HG03565 (cell line): ENCODE results near the gene PRKAG2.

Experiments used
- ATAC-seq: cut with Tn5 transposase; IDR thresholded peaks from one replicate; pipeline ENCODE4 v1.9.1; 2021; ENCODE audit warnings: mild to moderate bottlenecking, moderate library complexity; ENCODE audit not compliant: unreplicated experiment

The PRKAG2 gene

DNA sequence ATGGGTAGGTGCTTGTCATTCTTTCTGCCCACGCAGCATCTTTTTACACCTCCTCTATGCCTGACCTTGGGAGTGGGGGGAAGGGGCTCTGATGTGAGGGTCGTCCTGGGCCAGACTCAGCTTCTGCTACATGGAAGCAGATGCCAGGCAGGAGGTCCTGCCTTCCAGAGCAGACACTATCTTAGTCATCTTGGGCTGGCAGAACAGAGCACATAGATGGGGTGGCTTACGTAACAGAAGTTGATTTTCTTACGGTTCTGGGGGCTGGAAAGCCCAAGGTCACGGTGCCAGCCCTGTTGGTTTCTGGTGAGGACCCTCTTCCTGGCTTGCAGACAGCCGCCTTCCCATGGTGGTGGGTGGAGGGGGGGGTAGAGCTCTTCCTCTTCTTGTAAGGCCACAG, 159.0 kb downstream of the PRKAG2 start:
- no peak for ATAC-seq

GRCh38 chr7:151717415-151717814, 159.5 kb downstream of the PRKAG2 start:
- no peak for ATAC-seq

DNA sequence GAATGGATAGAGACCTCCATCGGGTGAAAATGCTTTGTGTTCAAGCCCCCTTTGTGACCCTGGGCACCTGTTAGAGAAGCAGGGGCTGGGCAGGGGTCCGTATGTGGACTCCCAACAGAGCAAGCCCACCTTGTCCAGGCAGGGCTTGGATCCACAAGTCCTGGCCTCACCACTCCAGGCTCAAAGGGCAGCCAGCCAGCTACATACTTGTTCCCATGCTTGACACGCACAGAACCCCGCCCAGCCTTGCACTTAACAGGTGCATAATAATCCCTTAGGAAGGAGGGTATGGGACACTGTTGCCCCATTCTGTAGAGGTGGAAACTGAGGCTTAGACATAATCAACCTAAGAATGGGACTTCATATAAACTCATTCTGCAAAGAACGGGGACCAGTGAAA, 160.6 kb downstream of the PRKAG2 start:
- ATAC-seq, result no peak

GRCh38 chr7:151715666-151716315, 161.1 kb downstream of the PRKAG2 start:
- no peak for ATAC-seq

DNA sequence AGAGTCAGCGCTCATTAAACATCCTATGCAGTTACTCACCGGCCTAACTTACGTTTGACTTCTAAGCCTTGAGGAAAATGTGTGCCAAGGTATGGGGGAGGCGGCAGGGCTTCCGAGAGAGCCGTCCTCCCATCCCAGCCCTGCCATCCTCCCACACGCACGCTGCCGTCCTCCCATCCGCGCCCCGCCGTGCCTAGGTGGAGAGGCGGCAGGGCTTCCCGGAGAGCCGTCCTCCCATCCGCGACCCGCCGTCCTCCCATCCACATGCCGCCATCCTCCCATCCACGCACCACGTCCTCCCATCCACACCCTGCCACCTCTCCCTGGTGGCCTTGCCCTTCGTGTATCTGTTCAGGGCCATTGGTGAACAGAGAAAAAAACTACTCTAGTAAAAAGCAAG, 162.7 kb downstream of the PRKAG2 start:
- ATAC-seq, result no peak

DNA sequence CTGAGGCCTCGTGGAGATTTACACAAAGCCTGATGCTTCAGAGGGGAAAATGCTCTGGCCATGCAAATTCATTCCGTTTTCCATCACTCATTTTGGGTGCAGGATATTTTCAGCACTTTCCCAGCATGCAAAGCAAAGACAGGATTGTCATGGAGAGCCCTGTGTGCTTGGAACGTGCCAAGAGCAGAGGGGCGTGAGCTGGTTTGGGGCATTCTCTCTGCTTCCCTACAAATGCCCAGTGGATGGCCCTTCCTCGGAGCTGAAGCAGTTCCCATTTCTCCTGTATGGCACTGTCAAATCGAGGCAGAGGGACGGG, 164.1 kb downstream of the PRKAG2 start:
- no peak for ATAC-seq

DNA sequence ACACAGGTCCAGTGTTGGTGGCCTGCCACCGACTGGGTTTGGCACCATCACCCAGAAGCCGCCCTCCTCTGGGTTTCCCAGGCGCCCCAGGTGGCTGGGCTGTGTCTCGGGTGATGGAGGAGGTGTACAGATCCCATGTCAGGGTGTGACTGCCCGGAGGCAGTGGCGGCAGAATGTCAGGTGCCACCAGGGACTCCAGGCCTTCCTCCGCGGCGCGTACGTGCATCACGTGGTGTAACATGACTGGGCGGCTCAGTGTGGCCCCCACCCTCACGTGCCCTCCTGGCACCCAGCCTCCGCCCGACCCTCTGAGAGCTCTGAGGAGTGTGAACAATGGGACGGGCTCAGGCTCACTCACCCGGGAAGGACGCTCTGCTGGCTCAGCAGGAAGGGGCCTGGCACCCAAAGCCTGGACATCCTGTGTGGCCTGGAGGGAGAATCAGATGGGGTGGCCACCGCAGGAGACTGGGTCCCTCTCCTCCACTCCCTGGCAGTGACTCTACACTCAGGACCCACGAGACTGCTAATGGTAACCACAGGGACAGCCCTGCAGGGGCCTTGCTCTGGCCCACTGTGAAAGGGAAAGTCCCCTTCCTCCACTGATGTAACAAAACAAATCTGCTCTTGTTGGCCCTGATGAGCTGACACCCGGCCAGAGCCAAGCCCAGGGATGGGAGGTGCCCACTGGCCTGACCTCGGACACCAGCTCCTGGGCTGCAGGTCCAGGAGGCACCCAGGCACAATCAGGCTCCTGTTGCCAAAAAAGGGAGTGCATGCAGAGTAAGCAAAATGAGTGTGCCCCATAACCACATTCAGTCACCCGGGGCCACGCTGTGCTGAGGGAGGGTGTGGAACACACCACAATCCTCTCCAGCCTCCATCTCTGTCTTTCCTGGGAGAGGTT, 164.8 kb downstream of the PRKAG2 start:
- ATAC-seq, result no peak

DNA sequence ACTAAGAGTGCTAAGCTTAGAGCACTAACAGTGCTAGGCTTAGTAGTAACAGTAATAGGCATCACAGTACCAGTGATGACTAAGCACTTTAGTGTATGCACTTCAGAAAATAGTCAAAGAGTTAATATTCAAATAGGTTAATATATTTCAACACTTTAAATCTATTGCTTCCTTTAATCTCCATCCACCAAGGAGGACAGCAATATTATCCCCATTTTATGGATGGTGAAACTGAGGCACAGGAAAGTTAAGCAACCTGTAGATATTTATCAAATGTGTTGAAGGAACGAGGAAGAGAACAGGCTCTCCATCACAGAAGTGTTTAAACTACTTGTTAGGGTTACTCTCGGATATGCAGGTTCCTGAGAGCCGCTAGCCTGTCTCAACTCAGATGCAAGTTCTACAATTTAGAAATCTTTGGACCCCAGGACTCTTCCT, 165.5 kb downstream of the PRKAG2 start:
- ATAC-seq, result no peak

DNA sequence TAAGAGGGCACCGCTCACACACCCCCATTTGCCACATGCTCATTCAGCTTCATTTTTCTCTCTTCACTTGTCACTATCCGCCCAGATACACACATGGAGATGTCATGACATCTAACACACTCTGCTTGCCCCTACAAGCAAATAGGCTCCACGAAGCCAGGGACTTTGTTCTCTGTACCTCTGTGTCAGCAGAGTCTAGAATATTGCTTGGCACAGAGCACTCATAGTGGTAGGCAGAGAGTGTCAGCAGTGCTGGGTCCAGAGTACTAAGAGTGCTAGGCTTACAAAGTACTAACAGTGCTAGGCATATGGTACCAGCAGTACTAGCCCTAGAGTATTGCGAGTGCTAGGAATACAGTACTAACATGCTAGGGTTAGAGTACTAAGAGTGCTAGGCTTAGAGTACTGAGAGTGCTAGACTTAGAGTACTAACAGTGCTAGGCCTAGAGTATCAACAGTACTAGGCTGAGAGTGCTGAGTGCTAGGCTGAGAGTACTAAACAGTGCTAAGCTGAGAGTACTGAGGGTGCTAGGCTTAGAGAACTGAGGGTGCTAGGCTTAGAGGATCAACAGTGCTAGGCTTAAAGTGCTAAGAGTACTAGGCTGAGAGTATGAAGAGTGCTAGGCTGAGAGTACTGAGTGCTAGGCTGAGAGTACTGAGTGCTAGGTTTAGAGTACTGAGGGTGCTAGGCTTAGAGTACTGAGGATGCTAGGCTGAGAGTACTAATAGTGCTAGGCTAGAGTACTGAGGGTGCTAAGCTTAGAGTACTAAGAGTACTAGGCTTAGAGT, 166.1 kb downstream of the PRKAG2 start:
- ATAC-seq, result no peak

- no peak for ATAC-seq
These were observed 166.7 kb downstream of the PRKAG2 start for GRCh38 chr7:151710121-151710640.

GRCh38 chr7:151709141-151710038, 167.5 kb downstream of the PRKAG2 start:
- ATAC-seq, result no peak

DNA sequence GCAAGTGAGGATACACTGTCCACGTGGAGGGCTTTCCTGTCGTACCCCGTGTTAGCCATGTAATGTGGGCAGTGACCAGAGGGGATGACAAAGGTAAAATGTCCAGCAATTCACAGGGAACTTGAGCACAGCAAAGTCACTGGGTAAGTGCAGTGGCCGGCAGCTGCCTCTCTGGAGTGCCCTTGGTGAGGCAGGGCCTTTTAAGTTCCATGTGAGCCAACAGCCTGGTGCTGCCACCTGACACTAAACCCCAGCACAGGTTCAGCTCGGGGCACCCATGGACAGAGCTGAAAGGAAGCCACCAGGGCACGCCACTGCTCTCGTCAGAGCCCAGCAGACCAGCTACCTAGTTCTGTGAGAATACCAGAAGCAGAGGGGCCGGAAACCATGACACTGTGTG, 168.3 kb downstream of the PRKAG2 start:
- no peak for ATAC-seq

DNA sequence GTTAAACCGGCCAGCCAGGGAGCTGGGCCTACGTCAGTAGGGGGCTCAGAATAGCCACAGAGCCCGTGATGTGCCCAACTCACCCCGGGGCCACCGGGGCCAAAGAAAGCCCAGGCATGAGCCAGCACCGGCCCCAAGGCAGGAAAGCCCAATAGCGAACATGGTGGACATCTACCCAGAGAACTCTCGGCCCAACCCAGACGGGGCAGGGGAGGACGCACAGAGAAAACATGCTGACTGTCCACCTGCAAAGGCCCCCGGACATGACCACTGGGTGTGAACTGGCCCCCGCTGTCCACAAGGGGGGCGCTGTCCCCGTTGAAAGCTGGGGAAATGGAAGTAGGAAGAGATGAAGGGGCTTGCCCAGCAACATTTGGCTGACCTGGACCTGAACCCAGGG, 169.2 kb downstream of the PRKAG2 start:
- ATAC-seq, result no peak

- ATAC-seq, result no peak
These were observed 169.8 kb downstream of the PRKAG2 start for GRCh38 chr7:151707105-151707469.

DNA sequence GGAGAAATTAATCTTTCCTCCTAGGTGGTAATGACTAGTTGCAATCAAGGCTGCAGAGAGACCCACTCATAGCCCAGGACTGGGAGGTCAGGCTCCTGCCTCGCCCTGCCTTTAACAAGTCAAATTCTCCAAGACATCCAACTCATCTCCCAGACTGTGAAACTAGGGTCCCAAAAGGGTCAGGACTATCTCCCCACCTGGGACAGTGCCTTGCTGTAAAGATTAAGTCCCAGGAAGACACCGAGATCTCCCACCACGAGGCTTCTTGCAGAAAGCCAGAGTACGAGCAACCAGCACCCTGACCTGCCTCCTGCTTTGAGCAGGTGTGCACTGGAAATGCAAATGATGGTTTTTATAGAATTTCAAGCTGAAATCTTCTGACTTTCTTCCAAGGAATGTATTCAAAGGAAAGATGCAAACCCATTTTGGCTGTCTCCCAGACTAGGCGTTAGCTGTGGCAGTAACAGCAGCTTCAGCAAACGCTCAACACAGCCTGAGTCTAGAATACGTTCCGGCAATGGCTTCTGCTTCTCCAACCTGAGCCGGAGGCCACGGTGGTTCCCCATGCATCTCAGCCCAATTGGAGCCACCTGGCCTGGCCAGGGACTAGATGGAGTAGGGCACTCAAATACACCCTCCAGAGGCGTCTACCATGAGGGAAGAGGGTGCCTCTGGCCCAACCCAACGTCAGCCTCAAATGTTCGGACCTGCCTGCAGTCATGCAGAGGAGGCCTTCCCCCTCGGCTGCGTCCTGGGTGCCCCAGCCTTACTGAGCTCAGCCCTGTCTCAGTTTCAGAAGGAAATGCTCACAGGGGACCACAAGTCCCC, 170.4 kb downstream of the PRKAG2 start:
- ATAC-seq, result no peak

DNA sequence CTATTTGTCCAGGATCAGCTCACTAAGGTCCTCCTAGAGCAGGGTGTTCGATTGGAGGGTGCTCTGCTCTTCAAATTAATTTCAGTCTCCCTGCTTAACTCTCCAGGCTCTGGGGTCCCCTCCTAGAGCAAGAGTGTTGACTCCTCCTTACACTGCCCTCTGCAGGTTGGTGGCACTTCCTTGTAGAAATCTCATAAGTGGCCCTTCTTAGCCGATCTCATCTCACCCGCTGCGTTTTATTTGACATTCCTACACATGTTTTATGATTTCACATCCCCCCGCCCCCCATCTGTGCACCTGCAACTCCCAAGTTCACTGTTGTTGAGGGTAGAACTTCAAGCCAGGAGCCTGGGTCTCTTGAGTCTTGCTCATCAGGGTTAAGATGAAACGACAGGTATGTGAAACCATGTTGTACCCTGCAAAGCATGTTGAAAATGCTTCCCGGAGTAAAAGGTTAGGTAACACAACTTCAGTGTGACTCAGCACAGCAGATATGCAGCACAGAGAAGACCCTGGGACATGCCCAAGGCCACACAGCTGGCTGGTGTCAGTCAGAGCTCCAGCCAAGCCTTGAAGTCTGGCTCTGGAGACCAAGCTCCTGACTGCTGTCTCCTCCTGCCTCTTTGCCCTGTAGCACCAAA, 171.2 kb downstream of the PRKAG2 start:
- no peak for ATAC-seq

DNA sequence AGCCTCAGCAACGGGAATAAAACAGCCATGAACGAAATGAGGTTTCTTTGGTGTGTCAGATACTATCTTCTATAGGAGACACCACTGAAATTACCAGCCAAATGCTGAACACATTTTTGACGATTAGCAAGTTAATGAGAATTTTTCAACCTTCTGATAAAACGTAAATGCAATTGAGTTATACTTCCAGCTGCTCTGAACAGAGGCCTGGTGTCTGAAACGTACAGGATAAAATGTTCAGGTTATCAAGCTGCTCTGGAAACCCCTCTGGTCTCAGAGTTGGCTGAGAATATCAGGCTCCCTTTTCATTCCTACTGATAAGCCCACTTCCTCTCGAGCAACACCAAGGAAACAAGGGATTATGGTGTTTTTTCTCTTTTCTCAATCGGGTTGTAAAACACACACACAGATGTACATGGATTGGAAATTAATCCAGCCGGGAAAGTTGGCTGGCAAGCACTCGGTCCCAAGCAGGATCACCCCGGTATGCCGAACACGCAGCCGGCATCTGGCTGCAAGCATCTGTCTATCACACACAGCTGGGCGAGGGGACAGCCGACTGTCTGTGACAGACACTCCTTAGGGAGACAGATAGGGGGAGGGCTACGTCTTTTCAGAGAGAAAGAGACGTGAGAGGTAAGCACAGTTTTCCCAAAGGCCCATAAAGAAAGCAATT, 171.8 kb downstream of the PRKAG2 start:
- no peak for ATAC-seq

DNA sequence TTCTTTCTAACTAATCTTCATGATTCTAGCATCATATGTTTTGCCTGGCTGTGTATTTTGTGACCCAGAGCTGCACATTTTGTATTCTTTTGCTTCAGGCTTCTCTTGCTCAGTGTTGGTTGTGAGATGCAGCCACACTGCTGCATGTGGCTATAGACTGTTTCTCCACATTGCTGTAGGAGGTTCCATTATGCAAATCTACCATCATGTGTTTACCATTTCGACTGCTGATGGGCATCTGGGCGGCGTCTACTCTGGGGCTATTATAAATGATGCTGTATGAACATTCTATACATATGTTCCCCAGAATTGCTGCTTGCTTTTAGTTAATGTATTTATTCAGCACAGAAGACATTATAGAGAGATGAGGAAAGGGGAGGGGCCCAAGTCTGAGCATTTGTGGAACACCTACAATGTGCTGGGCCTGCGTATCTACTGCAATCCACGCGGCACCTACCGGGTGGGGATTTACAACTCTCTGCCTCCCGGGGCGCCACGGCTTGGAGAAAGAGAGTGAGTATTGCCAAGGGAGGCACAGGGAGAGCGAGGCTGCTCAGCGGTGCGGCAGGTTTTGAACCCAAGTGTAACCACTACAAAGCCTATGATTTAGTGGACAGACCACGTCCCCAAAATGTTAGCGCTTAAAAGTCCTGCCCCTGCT, 172.5 kb downstream of the PRKAG2 start:
- ATAC-seq, result no peak
